Glomerular visceral epithelial cell (primary cell): ENCODE data around the gene PROKR1.
"Not testable (repeated sequence)": the region's sequence is repeated elsewhere in the genome, so short reads cannot be mapped to it uniquely, and the experiment has no call there.

Experiments
- DNase-seq: peaks from one replicate; pipeline ENCODE4 v3.0.0-alpha.2; 2016; ENCODE audit errors: extremely low spot score

Gene PROKR1

GRCh38 chr2:68658266-68658665 is 14.9 kb downstream of the PROKR1 start:
- no peak for DNase-seq

GRCh38 chr2:68659081-68659480 is 15.7 kb downstream of the PROKR1 start:
- DNase-seq = no peak

- DNase-seq = no peak
Measured at GRCh38 chr2:68660658-68661057, 17.3 kb downstream of the PROKR1 start.

GRCh38 chr2:68662466-68662865 is 19.1 kb downstream of the PROKR1 start:
- no peak for DNase-seq

GRCh38 chr2:68663371-68664156 is 20.2 kb downstream of the PROKR1 start:
- DNase-seq = no peak

GRCh38 chr2:68667371-68667770 is 24.0 kb downstream of the PROKR1 start:
- DNase-seq = no peak

- no peak for DNase-seq
Measured at GRCh38 chr2:68669651-68670050, 26.3 kb downstream of the PROKR1 start.

- no peak for DNase-seq
Measured at GRCh38 chr2:68671961-68672360, 28.6 kb downstream of the PROKR1 start.

GRCh38 chr2:68673631-68674030 is 30.3 kb downstream of the PROKR1 start:
- no peak for DNase-seq

- DNase-seq = no peak
Measured at GRCh38 chr2:68675470-68675869, 32.1 kb downstream of the PROKR1 start.

- not testable (repeated sequence) for DNase-seq
Measured at GRCh38 chr2:68677837-68678236, 34.5 kb downstream of the PROKR1 start.

GRCh38 chr2:68679166-68679916 is 36.0 kb downstream of the PROKR1 start:
- DNase-seq = not testable (repeated sequence)

- DNase-seq = not testable (repeated sequence)
Measured at GRCh38 chr2:68679917-68680267, 36.5 kb downstream of the PROKR1 start.

GRCh38 chr2:68684197-68684596 is 40.8 kb downstream of the PROKR1 start:
- no peak for DNase-seq

- no peak for DNase-seq
Measured at GRCh38 chr2:68686178-68686577, 42.8 kb downstream of the PROKR1 start.

- DNase-seq = no peak
Measured at GRCh38 chr2:68687018-68687417, 43.6 kb downstream of the PROKR1 start.

GRCh38 chr2:68689553-68690537 is 46.5 kb downstream of the PROKR1 start:
- no peak for DNase-seq

GRCh38 chr2:68690851-68691250 is 47.5 kb downstream of the PROKR1 start:
- DNase-seq = no peak

- DNase-seq = no peak
Measured at GRCh38 chr2:68692511-68692910, 49.1 kb downstream of the PROKR1 start.

- no peak for DNase-seq
Measured at GRCh38 chr2:68693951-68694350, 50.6 kb downstream of the PROKR1 start.

GRCh38 chr2:68695971-68696370 is 52.6 kb downstream of the PROKR1 start:
- DNase-seq = no peak

- no peak for DNase-seq
Measured at GRCh38 chr2:68696554-68696953, 53.2 kb downstream of the PROKR1 start.
